ENCODE data around the gene EGFL8.

DNA sequence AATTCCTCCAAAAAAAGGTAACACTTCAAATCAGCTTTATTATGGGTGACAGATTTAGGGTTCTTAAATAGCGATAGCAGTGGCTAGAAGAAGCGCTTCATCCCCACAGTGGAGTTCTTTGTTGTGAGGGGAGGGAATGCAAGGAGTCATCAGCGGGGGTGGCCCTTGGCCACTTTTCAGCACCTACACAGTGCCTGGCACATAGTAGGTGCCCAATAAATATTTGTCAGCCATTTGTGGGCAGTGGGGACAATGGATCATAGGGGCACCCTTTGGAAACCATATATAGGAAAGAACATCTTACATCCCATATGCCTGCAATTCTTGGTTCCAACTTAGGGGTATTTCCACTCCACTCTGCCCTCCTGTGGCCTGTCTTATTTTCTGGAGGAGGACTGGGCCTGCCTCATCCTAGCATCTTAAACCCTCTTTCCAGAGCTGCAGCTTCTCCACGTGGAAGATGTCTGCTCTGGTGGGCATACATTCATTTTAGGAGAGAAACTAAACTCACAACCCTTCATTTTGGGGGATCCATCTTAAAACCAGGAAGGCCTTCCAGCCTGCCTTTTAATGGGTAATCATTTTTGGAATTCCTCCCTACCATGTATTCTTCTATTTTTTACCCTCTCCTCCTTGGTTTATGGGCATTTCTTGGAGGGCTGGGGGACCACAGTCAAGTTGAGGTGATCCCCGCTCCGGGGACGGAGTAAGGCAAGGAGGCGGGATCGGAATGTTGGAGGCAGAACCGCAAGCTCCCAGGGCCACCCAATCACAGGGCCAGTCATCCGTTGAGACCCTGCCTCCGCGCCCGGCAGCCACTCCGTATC is 30.6 kb downstream of the EGFL8 start:
- TF ChIP-seq, protein P1, sequence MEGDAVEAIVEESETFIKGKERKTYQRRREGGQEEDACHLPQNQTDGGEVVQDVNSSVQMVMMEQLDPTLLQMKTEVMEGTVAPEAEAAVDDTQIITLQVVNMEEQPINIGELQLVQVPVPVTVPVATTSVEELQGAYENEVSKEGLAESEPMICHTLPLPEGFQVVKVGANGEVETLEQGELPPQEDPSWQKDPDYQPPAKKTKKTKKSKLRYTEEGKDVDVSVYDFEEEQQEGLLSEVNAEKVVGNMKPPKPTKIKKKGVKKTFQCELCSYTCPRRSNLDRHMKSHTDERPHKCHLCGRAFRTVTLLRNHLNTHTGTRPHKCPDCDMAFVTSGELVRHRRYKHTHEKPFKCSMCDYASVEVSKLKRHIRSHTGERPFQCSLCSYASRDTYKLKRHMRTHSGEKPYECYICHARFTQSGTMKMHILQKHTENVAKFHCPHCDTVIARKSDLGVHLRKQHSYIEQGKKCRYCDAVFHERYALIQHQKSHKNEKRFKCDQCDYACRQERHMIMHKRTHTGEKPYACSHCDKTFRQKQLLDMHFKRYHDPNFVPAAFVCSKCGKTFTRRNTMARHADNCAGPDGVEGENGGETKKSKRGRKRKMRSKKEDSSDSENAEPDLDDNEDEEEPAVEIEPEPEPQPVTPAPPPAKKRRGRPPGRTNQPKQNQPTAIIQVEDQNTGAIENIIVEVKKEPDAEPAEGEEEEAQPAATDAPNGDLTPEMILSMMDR (IDR thresholded peaks at IDR 0.05) = peak in 5 of 6 experiments; percentile 4 to 77 (median 70)
- TF ChIP-seq POLR2A (IDR thresholded peaks at IDR 0.05) = peak; percentile 48 to 82

Data from Peyer's patch (tissue), 4 donors.